SU-DHL-6 (cell line): Measurements from ENCODE around the gene M6PR.

Source experiments
- EZH2phosphoT487 ChIP-seq: fragments of 200-600 bp; sonication (generic), shearing (Covaris generic); conservative IDR thresholded peaks from 2 replicates; pipeline ENCODE4 v1.6.1; 2018; ENCODE audit warnings: mild to moderate bottlenecking, antibody characterized with exemption, low read length, moderate library complexity, mixed read lengths
- TF ChIP-seq, protein P1 (sequence below): fragments of 200-600 bp; sonication (generic); IDR thresholded peaks from one replicate; pipeline ENCODE4 v1.5.1; 2017; ENCODE audit warnings: antibody characterized with exemption, mild to moderate bottlenecking, low read length, moderate library complexity; ENCODE audit not compliant: insufficient read depth, poor library complexity, severe bottlenecking

DNA sequence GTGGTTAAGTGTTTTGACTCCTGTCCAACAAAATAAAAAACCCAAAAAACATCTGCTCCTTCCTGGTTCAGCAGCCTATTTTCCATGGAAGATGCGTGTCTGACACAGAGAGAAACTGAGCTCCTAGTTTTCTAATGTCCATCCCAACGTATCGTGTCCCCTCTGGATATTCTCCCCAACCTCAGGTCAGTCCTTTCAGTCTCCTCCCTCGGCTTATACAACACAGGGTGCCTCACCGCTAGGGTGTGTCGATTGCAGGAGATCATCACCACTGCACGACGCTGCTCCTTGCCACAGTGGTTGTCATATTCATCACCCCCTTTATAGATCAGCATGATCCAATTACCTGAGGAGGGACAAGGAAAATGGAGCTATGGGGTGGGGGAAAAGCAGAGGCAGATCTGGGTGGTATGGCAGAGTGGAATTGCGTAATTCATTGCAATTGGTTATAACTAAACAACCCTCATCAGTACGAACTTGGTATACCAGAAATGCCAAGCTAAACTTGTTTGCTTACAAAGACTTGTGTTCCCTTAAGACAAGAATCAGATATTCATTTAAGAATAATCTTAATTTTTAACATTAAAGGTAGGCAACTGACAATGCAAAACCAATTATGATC is 5.8 kb downstream of the M6PR start:
- TF ChIP-seq, protein P1, sequence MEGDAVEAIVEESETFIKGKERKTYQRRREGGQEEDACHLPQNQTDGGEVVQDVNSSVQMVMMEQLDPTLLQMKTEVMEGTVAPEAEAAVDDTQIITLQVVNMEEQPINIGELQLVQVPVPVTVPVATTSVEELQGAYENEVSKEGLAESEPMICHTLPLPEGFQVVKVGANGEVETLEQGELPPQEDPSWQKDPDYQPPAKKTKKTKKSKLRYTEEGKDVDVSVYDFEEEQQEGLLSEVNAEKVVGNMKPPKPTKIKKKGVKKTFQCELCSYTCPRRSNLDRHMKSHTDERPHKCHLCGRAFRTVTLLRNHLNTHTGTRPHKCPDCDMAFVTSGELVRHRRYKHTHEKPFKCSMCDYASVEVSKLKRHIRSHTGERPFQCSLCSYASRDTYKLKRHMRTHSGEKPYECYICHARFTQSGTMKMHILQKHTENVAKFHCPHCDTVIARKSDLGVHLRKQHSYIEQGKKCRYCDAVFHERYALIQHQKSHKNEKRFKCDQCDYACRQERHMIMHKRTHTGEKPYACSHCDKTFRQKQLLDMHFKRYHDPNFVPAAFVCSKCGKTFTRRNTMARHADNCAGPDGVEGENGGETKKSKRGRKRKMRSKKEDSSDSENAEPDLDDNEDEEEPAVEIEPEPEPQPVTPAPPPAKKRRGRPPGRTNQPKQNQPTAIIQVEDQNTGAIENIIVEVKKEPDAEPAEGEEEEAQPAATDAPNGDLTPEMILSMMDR = no peak
- TF ChIP-seq EZH2phosphoT487 = no peak
